Panc1 (cell line): ENCODE data around the gene CCT8.

Experiments used
- CTCF ChIP-seq: fragments of 450-650 bp; IDR thresholded peaks from 2 replicates; pipeline ENCODE4 v1.5.1; 2017; ENCODE audit warnings: mild to moderate bottlenecking
- POLR2AphosphoS5 ChIP-seq: IDR thresholded peaks from 2 replicates; pipeline ENCODE4 v1.6.1; 2012; ENCODE audit warnings: mild to moderate bottlenecking, low read depth, low read length, moderate library complexity
- REST ChIP-seq, 2 experiments: IDR thresholded peaks; 2 replicates each; pipeline ENCODE4 v1.6.1; 2011 to 2012; ENCODE audit warnings: low read depth in 2 of 2, control low read depth in 1 of 2, low read length in 1 of 2, mild to moderate bottlenecking in 1 of 2, moderate library complexity in 1 of 2; ENCODE audit not compliant: insufficient read depth in 1 of 2
- SIN3A ChIP-seq: IDR thresholded peaks from 2 replicates; pipeline ENCODE4 v1.6.1; 2012; ENCODE audit warnings: low read depth, mild to moderate bottlenecking, low read length, moderate library complexity, borderline replicate concordance; ENCODE audit not compliant: insufficient read depth

- TF ChIP-seq CTCF (no peak), REST (IDR thresholded peaks at IDR 0.05; ENCODE audit: insufficient read depth in 1 of 2, low read depth in 2 of 2, low read length in 1 of 2) (no peak), POLR2AphosphoS5 (no peak), SIN3A (no peak)
Observed at GRCh38 chr21:29105218-29105617, 31.8 kb upstream of the CCT8 start.
